SK-N-MC (cell line): ENCODE results near the gene YPEL4.

Experiments
- DNase-seq: peaks from one replicate; pipeline ENCODE4 v3.0.0-alpha.2; 2011; ENCODE audit warnings: low read depth, low spot score
- H3K27ac ChIP-seq: fragments of 200-600 bp; sonication (generic); 2 replicates; pipeline ENCODE4 v1.5.1; 2016; ENCODE audit warnings: mixed run types
- H3K36me3 ChIP-seq: fragments of 200-600 bp; sonication (generic); 2 replicates; pipeline ENCODE4 v1.6.1; 2017; ENCODE audit warnings: antibody characterized with exemption, low read length, mixed read lengths; ENCODE audit not compliant: insufficient read depth
- H3K4me3 ChIP-seq: fragments of 200-600 bp; sonication (generic); 2 replicates; pipeline ENCODE4 v1.5.1; 2016
- H3K9ac ChIP-seq: fragments of 200-600 bp; sonication (generic); 2 replicates; pipeline ENCODE4 v1.8.0; 2017; ENCODE audit warnings: mixed run types, mixed read lengths; ENCODE audit not compliant: insufficient read length
- H3K9me3 ChIP-seq: fragments of 200-600 bp; sonication (generic); 2 replicates; pipeline ENCODE4 v1.6.1; 2017; ENCODE audit warnings: low read depth, mild to moderate bottlenecking, antibody characterized with exemption, low read length, moderate library complexity, mixed read lengths
- EZH2 ChIP-seq: fragments of 200-600 bp; sonication (generic); IDR thresholded peaks from one replicate; pipeline ENCODE4 v1.6.1; 2017; ENCODE audit warnings: antibody characterized with exemption
- FOXP2 ChIP-seq: optimal IDR thresholded peaks from 2 replicates; pipeline ENCODE3; 2011; ENCODE audit warnings: mild to moderate bottlenecking, moderate library complexity; ENCODE audit not compliant: insufficient read depth; ENCODE audit errors: extremely low read length, control extremely low read depth
- POLR2AphosphoS5 ChIP-seq: IDR thresholded peaks from 2 replicates; pipeline ENCODE4 v1.6.1; 2012; ENCODE audit warnings: mild to moderate bottlenecking, low read depth, low read length, borderline replicate concordance

Gene YPEL4

GRCh38 chr11:57630171-57630570 lies 19.5 kb downstream of the YPEL4 start:
- H3K9ac ChIP-seq, result no peak overlapping the region
- no peak overlapping the region for H3K4me3 ChIP-seq
- TF ChIP-seq FOXP2 (no peak), EZH2 (no peak), POLR2AphosphoS5 (no peak)
- no peak for DNase-seq
- no peak overlapping the region for H3K27ac ChIP-seq
- H3K36me3 ChIP-seq, result no peaks in the 10 kb centered on the region
- H3K9me3 ChIP-seq, result no peaks in the 10 kb centered on the region

- Histone ChIP-seq H3K9me3 (no peaks in the 10 kb centered on the region), H3K4me3 (no peak overlapping the region), H3K9ac (no peak overlapping the region), H3K36me3 (no peaks in the 10 kb centered on the region), H3K27ac (no peak overlapping the region)
- DNase-seq, result no peak
- TF ChIP-seq EZH2 (no peak), POLR2AphosphoS5 (no peak), FOXP2 (no peak)
Measured at GRCh38 chr11:57626895-57627294, 22.8 kb downstream of the YPEL4 start.

- Histone ChIP-seq H3K4me3 (no peak overlapping the region), H3K9ac (no peak overlapping the region), H3K27ac (no peak overlapping the region), H3K9me3 (peaks cover 5% of the 10 kb centered on the region; the same call in 1 of the 2 replicates), H3K36me3 (no peaks in the 10 kb centered on the region)
- TF ChIP-seq FOXP2 (no peak), POLR2AphosphoS5 (no peak), EZH2 (no peak)
- DNase-seq, result no peak
Measured at GRCh38 chr11:57624864-57625263, 24.8 kb downstream of the YPEL4 start.

GRCh38 chr11:57622263-57622662 lies 27.4 kb downstream of the YPEL4 start:
- Histone ChIP-seq H3K9ac (no peak overlapping the region), H3K4me3 (no peak overlapping the region), H3K9me3 (peaks cover 7% of the 10 kb centered on the region; the same call in 1 of the 2 replicates), H3K27ac (no peak overlapping the region), H3K36me3 (no peaks in the 10 kb centered on the region)
- TF ChIP-seq EZH2 (no peak), POLR2AphosphoS5 (no peak), FOXP2 (no peak)
- no peak for DNase-seq

DNA sequence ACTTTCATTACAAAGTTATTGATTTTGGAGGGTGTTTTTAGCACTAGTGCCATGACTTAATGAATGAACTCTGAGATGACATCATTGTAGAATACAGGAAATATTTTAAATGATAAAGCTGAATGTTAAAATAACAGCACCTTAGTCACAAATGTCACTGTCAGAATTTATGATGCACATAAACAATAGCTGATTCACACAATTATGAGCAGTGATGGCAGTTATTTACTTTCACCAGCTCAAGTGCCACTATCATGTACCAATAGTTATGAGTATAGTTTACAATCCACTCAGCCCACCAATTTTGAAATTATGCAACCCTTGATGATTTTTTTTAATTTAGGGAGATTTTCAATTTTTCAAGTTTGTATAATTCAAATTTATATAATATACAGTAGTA lies 29.2 kb downstream of the YPEL4 start:
- DNase-seq, result no peak
- no peak for TF ChIP-seq EZH2
- TF ChIP-seq POLR2AphosphoS5, result no peak
- no peak for TF ChIP-seq FOXP2

GRCh38 chr11:57619331-57619730 lies 30.4 kb downstream of the YPEL4 start:
- peaks cover 7% of the 10 kb centered on the region; the same call in 1 of the 2 replicates for H3K9me3 ChIP-seq
- H3K9ac ChIP-seq, result no peak overlapping the region
- no peaks in the 10 kb centered on the region for H3K36me3 ChIP-seq
- H3K27ac ChIP-seq, result no peak overlapping the region
- TF ChIP-seq FOXP2, result no peak
- TF ChIP-seq EZH2, result no peak
- no peak for TF ChIP-seq POLR2AphosphoS5
- H3K4me3 ChIP-seq, result no peak overlapping the region
- DNase-seq, result no peak

More for the DNA sequence above, 29.2 kb downstream of the YPEL4 start:
- Histone ChIP-seq H3K9me3 (peaks cover 7% of the 10 kb centered on the region; the same call in 1 of the 2 replicates), H3K36me3 (no peaks in the 10 kb centered on the region), H3K4me3 (no peak overlapping the region), H3K9ac (no peak overlapping the region), H3K27ac (no peak overlapping the region)

- no peak for TF ChIP-seq POLR2AphosphoS5
- no peak for TF ChIP-seq EZH2
- TF ChIP-seq FOXP2, result no peak
- DNase-seq, result no peak
- peaks cover 7% of the 10 kb centered on the region; the same call in 1 of the 2 replicates for H3K9me3 ChIP-seq
- H3K4me3 ChIP-seq, result no peak overlapping the region
- no peak overlapping the region for H3K9ac ChIP-seq
- H3K27ac ChIP-seq, result no peak overlapping the region
- no peaks in the 10 kb centered on the region for H3K36me3 ChIP-seq
Measured at GRCh38 chr11:57618438-57618837, 31.3 kb downstream of the YPEL4 start.

DNA sequence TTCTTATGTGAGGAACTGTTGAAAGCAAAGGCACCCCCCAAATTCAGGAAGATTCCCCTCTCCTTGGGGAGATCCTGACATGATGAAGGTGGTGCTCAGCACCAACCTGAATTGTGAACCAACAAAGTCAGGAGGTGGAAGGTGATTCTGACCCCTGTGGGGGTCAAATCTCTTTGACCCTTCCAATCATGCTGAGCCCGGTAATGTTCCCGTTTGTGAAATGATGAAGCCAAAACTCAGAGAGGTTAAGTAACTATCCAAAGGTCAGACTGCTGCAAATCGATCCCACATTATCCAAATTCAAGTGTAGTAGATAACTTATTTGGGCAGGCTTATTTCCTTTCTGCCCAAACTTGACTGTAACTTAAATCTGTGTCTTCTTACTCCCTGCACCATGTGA lies 33.1 kb downstream of the YPEL4 start:
- no peak overlapping the region for H3K9ac ChIP-seq
- no peak for DNase-seq
- no peak for TF ChIP-seq POLR2AphosphoS5
- no peak for TF ChIP-seq FOXP2
- no peak for TF ChIP-seq EZH2

GRCh38 chr11:57615308-57615707 lies 34.4 kb downstream of the YPEL4 start:
- Histone ChIP-seq H3K27ac (no peak overlapping the region), H3K36me3 (no peaks in the 10 kb centered on the region), H3K4me3 (no peak overlapping the region), H3K9me3 (peaks cover 4% of the 10 kb centered on the region; the same call in 1 of the 2 replicates), H3K9ac (no peak overlapping the region)
- TF ChIP-seq POLR2AphosphoS5 (no peak), EZH2 (no peak), FOXP2 (no peak)
- no peak for DNase-seq

More for the DNA sequence above, 33.1 kb downstream of the YPEL4 start:
- H3K9me3 ChIP-seq, result peaks cover 7% of the 10 kb centered on the region; the same call in 1 of the 2 replicates
- H3K36me3 ChIP-seq, result no peaks in the 10 kb centered on the region
- no peak overlapping the region for H3K4me3 ChIP-seq
- no peak overlapping the region for H3K27ac ChIP-seq
